Activated naive CD4-positive, alpha-beta T cell treated with Interleukin-2 at 50 U/mL for 16 hours (primary cell): ENCODE results near the gene RPS19BP1.
A peak's percentile ranks its signal among the peaks of the same experiment; 100 is the strongest.
"Not testable (repeated sequence)": the region's sequence is repeated elsewhere in the genome, so short reads cannot be mapped to it uniquely, and the experiment has no call there.

ENCODE experiments used
- DNase-seq: peaks from one replicate; pipeline ENCODE4 v3.0.0-alpha.2; 2020

The RPS19BP1 gene

GRCh38 chr22:39527481-39527961 is 5.0 kb downstream of the RPS19BP1 start:
- DNase-seq, result no peak

- no peak for DNase-seq
Measured at GRCh38 chr22:39526736-39527171, 5.8 kb downstream of the RPS19BP1 start.

- no peak for DNase-seq
Measured at GRCh38 chr22:39525658-39525975, 6.9 kb downstream of the RPS19BP1 start.

- DNase-seq, result no peak
Measured at GRCh38 chr22:39524753-39525657, 7.5 kb downstream of the RPS19BP1 start.

- DNase-seq, result no peak
Measured at GRCh38 chr22:39524089-39524752, 8.3 kb downstream of the RPS19BP1 start.

GRCh38 chr22:39522567-39523300 is 9.8 kb downstream of the RPS19BP1 start:
- peak; percentile 27 for DNase-seq

GRCh38 chr22:39522091-39522490 is 10.5 kb downstream of the RPS19BP1 start:
- DNase-seq, result not testable (repeated sequence)

GRCh38 chr22:39521106-39521885 is 11.3 kb downstream of the RPS19BP1 start:
- DNase-seq, result not testable (repeated sequence)

GRCh38 chr22:39520226-39521105 is 12.1 kb downstream of the RPS19BP1 start, which contains the start of gene ATF4:
TSS of gene ATF4 (plus strand) at chr22:39520562. CDS start at chr22:39521446, 884 bp downstream.
- peak; percentile 92 for DNase-seq

- peak; percentile 96 for DNase-seq
Measured at GRCh38 chr22:39519681-39520225, 12.8 kb downstream of the RPS19BP1 start.

GRCh38 chr22:39518996-39519680 is 13.4 kb downstream of the RPS19BP1 start:
- peak; percentile 40 for DNase-seq

GRCh38 chr22:39518144-39518786 is 14.3 kb downstream of the RPS19BP1 start:
- DNase-seq, result no peak

GRCh38 chr22:39517470-39517869 is 15.1 kb downstream of the RPS19BP1 start:
- DNase-seq, result no peak

GRCh38 chr22:39515266-39516050 is 17.1 kb downstream of the RPS19BP1 start:
- no peak for DNase-seq

GRCh38 chr22:39514373-39514973 is 18.1 kb downstream of the RPS19BP1 start:
- peak; percentile 58 for DNase-seq

GRCh38 chr22:39513791-39514190 is 18.8 kb downstream of the RPS19BP1 start:
- DNase-seq, result no peak

GRCh38 chr22:39512026-39512425 is 20.5 kb downstream of the RPS19BP1 start:
- no peak for DNase-seq

GRCh38 chr22:39511226-39511625 is 21.3 kb downstream of the RPS19BP1 start:
- no peak for DNase-seq
